ENCODE data around the gene SCNN1A.

The SCNN1A gene

GRCh38 chr12:6318440-6318879 lies 56.9 kb downstream of the SCNN1A start:
- H3K4me3 ChIP-seq (ENCODE audit: low read depth, low read length) = no peak overlapping the region
- DNase-seq (ENCODE audit: low read depth, low spot score) = no peak
- in situ Hi-C loops (cut with HindIII; ENCODE audit: low sequenced_read_pairs) = loop anchor here (25.0 kb wide), 1 partner anchor 144 kb away; the partner anchor contains the start of genes TAPBPL and VAMP1
- TF ChIP-seq CTCF (IDR thresholded peaks at IDR 0.05; ENCODE audit: low read depth, low read length) = no peak

GRCh38 chr12:6317693-6318439 lies 57.5 kb downstream of the SCNN1A start:
- no peak overlapping the region for H3K4me3 ChIP-seq (ENCODE audit: low read depth, low read length)
- no peak for DNase-seq (ENCODE audit: low read depth, low spot score)
- no peak for TF ChIP-seq CTCF (IDR thresholded peaks at IDR 0.05; ENCODE audit: low read depth, low read length)
- in situ Hi-C loops (cut with HindIII; ENCODE audit: low sequenced_read_pairs) = loop anchor here (25.0 kb wide), 1 partner anchor 144 kb away; the partner anchor contains the start of genes TAPBPL and VAMP1

- no peak for DNase-seq (ENCODE audit: low read depth, low spot score)
- in situ Hi-C loops (cut with HindIII; ENCODE audit: low sequenced_read_pairs) = loop anchor here (25.0 kb wide), 1 partner anchor 145 kb away; the partner anchor contains the start of genes TAPBPL and VAMP1
- TF ChIP-seq CTCF (IDR thresholded peaks at IDR 0.05; ENCODE audit: low read depth, low read length) = no peak
- H3K4me3 ChIP-seq (ENCODE audit: low read depth, low read length) = no peak overlapping the region
Observed at GRCh38 chr12:6316921-6317692, 58.3 kb downstream of the SCNN1A start.

- in situ Hi-C loops (cut with HindIII; ENCODE audit: low sequenced_read_pairs) = loop anchor here (25.0 kb wide), 1 partner anchor 146 kb away; the partner anchor contains the start of genes TAPBPL and VAMP1
- no peak for DNase-seq (ENCODE audit: low read depth, low spot score)
- H3K4me3 ChIP-seq (ENCODE audit: low read depth, low read length) = no peak overlapping the region
- no peak for TF ChIP-seq CTCF (IDR thresholded peaks at IDR 0.05; ENCODE audit: low read depth, low read length)
Observed at GRCh38 chr12:6315704-6316597, 59.4 kb downstream of the SCNN1A start.

GRCh38 chr12:6315184-6315583 lies 60.2 kb downstream of the SCNN1A start:
- in situ Hi-C loops (cut with HindIII; ENCODE audit: low sequenced_read_pairs) = loop anchor here (25.0 kb wide), 1 partner anchor 147 kb away; the partner anchor contains the start of genes TAPBPL and VAMP1
- DNase-seq (ENCODE audit: low read depth, low spot score) = no peak
- TF ChIP-seq CTCF (IDR thresholded peaks at IDR 0.05; ENCODE audit: low read depth, low read length) = no peak
- no peak overlapping the region for H3K4me3 ChIP-seq (ENCODE audit: low read depth, low read length)

GRCh38 chr12:6314776-6315175 lies 60.6 kb downstream of the SCNN1A start:
- no peak overlapping the region for H3K4me3 ChIP-seq (ENCODE audit: low read depth, low read length)
- in situ Hi-C loops (cut with HindIII; ENCODE audit: low sequenced_read_pairs) = loop anchor here (25.0 kb wide), 1 partner anchor 148 kb away; the partner anchor contains the start of genes TAPBPL and VAMP1
- no peak for DNase-seq (ENCODE audit: low read depth, low spot score)

More at GRCh38 chr12:6314776-6315175, 60.6 kb downstream of the SCNN1A start:
- TF ChIP-seq CTCF (IDR thresholded peaks at IDR 0.05; ENCODE audit: low read depth, low read length) = no peak
